Adrenal gland (tissue), 5 donors: Measurements from ENCODE around the gene AQP3.

Source experiments
- POLR2A ChIP-seq, 2 donors: fragments of 450-650 bp; IDR thresholded peaks; one replicate each; pipeline ENCODE4 v1.6.1; 2017; ENCODE audit warnings: antibody characterized with exemption in 2 of 2, mild to moderate bottlenecking in 2 of 2, moderate library complexity in 1 of 2
- TF ChIP-seq, protein P1 (sequence below), 6 experiments: fragments of 450-650 bp in 4 of 6; fragments of 200-600 bp in 2 of 6; sonication (generic) in 1 of 6; IDR thresholded peaks; 1 replicate in 5 of 6; 2 replicates in 1 of 6; pipeline versions ENCODE4 v1.5.1 to v1.8.0; 2016 to 2021; ENCODE audit warnings: antibody characterized with exemption in 6 of 6, mild to moderate bottlenecking in 2 of 6, moderate library complexity in 1 of 6
- donor health status: DM: no; HTN: no; CAD: no.

DNA sequence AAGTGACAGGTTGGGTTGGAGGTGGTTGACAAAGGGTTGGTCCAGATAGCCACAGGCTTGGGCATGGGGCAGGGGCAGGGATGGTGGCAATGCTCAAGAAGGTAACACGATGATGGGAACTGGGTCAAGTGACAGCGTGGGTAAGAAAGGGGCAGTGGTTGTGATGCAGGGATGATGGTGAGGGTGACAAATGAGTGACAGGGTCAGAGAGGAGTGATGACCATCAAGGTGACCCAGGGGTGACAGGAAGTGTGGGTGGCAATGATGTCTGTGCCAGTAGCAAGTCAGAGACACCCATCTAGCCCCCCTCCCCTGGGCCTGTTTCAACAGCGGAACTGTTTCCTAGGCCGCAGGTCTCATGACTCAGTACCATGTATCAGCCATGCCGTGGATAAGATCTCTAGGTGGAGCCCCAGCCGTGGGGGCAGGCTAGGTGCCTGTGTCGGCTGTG is 20.5 kb downstream of the AQP3 start:
- TF ChIP-seq, protein P1, sequence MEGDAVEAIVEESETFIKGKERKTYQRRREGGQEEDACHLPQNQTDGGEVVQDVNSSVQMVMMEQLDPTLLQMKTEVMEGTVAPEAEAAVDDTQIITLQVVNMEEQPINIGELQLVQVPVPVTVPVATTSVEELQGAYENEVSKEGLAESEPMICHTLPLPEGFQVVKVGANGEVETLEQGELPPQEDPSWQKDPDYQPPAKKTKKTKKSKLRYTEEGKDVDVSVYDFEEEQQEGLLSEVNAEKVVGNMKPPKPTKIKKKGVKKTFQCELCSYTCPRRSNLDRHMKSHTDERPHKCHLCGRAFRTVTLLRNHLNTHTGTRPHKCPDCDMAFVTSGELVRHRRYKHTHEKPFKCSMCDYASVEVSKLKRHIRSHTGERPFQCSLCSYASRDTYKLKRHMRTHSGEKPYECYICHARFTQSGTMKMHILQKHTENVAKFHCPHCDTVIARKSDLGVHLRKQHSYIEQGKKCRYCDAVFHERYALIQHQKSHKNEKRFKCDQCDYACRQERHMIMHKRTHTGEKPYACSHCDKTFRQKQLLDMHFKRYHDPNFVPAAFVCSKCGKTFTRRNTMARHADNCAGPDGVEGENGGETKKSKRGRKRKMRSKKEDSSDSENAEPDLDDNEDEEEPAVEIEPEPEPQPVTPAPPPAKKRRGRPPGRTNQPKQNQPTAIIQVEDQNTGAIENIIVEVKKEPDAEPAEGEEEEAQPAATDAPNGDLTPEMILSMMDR (IDR thresholded peaks at IDR 0.05): no peak
- TF ChIP-seq POLR2A (IDR thresholded peaks at IDR 0.05): no peak
